Measurements from ENCODE around the gene CKMT2. TPM values are rescaled to one million over a fixed set of nuclear protein-coding genes. Genes with fewer than 3 reads are reported as not detected.

CKMT2 gene
- total RNA-seq, 2 donors from 2014 or later, result not detected

- peaks cover 8% of the 10 kb centered on the region for H3K36me3 Mint-ChIP-seq (ENCODE audit: low read depth)
- no peak for DNase-seq
Measured at GRCh38 chr5:81305785-81306184, 72.7 kb downstream of the CKMT2 start.

GRCh38 chr5:81308836-81309235 is 75.7 kb downstream of the CKMT2 start:
- no peak for ATAC-seq
- no peaks in the 10 kb centered on the region for H3K9me3 ChIP-seq (ENCODE audit: control insufficient read depth, low read length, poor library complexity, severe bottlenecking)
- Mint-ChIP-seq H3K4me3 (no peak overlapping the region), H3K36me3 (ENCODE audit: low read depth) (peaks cover 3% of the 10 kb centered on the region), H3K27ac (no peak overlapping the region), H3K27me3 (no peaks in the 10 kb centered on the region), H3K4me1 (peaks cover 7% of the 10 kb centered on the region)
- no peak for DNase-seq

More at GRCh38 chr5:81305785-81306184, 72.7 kb downstream of the CKMT2 start:
- no peak for ATAC-seq
- Mint-ChIP-seq H3K27ac (no peak overlapping the region), H3K4me1 (peaks cover 22% of the 10 kb centered on the region), H3K27me3 (no peaks in the 10 kb centered on the region), H3K4me3 (no peak overlapping the region)
- H3K9me3 ChIP-seq (ENCODE audit: control insufficient read depth, low read length, poor library complexity, severe bottlenecking), result no peaks in the 10 kb centered on the region

GRCh38 chr5:81310402-81311063 is 77.4 kb downstream of the CKMT2 start:
- no peak for DNase-seq
- peaks cover 5% of the 10 kb centered on the region for H3K36me3 Mint-ChIP-seq (ENCODE audit: low read depth)
- no peak for ATAC-seq
- no peak overlapping the region for H3K4me3 Mint-ChIP-seq
- no peaks in the 10 kb centered on the region for H3K27me3 Mint-ChIP-seq
- H3K4me1 Mint-ChIP-seq, result peaks cover 2% of the 10 kb centered on the region
- H3K9me3 ChIP-seq (ENCODE audit: control insufficient read depth, low read length, poor library complexity, severe bottlenecking), result no peaks in the 10 kb centered on the region
- H3K27ac Mint-ChIP-seq, result peak overlapping the region; percentile 34

- H3K4me1 Mint-ChIP-seq, result peaks cover 2% of the 10 kb centered on the region
- H3K27me3 Mint-ChIP-seq, result no peaks in the 10 kb centered on the region
- peaks cover 5% of the 10 kb centered on the region for H3K36me3 Mint-ChIP-seq (ENCODE audit: low read depth)
- DNase-seq (no peak), ATAC-seq (no peak)
- H3K9me3 ChIP-seq (ENCODE audit: control insufficient read depth, low read length, poor library complexity, severe bottlenecking), result no peaks in the 10 kb centered on the region
- H3K27ac Mint-ChIP-seq, result no peak overlapping the region
- H3K4me3 Mint-ChIP-seq, result no peak overlapping the region
Measured at GRCh38 chr5:81313278-81313677, 80.2 kb downstream of the CKMT2 start.

GRCh38 chr5:81313686-81314085 is 80.6 kb downstream of the CKMT2 start:
- H3K4me1 Mint-ChIP-seq, result peaks cover 2% of the 10 kb centered on the region
- peaks cover 5% of the 10 kb centered on the region for H3K36me3 Mint-ChIP-seq (ENCODE audit: low read depth)
- no peak overlapping the region for H3K27ac Mint-ChIP-seq
- no peak overlapping the region for H3K4me3 Mint-ChIP-seq
- DNase-seq (no peak), ATAC-seq (no peak)
- H3K9me3 ChIP-seq (ENCODE audit: control insufficient read depth, low read length, poor library complexity, severe bottlenecking), result no peaks in the 10 kb centered on the region
- no peaks in the 10 kb centered on the region for H3K27me3 Mint-ChIP-seq

GRCh38 chr5:81314581-81314980 is 81.5 kb downstream of the CKMT2 start:
- no peak for DNase-seq
- no peaks in the 10 kb centered on the region for H3K9me3 ChIP-seq (ENCODE audit: control insufficient read depth, low read length, poor library complexity, severe bottlenecking)
- no peak for ATAC-seq
- Mint-ChIP-seq H3K4me3 (no peak overlapping the region), H3K27me3 (no peaks in the 10 kb centered on the region), H3K4me1 (no peaks in the 10 kb centered on the region), H3K27ac (no peak overlapping the region), H3K36me3 (ENCODE audit: low read depth) (peaks cover 5% of the 10 kb centered on the region)

GRCh38 chr5:81315336-81315735 is 82.2 kb downstream of the CKMT2 start:
- DNase-seq, result no peak
- H3K36me3 Mint-ChIP-seq (ENCODE audit: low read depth), result peaks cover 5% of the 10 kb centered on the region
- H3K27me3 Mint-ChIP-seq, result no peaks in the 10 kb centered on the region
- H3K4me3 Mint-ChIP-seq, result no peak overlapping the region
- no peak for ATAC-seq
- no peaks in the 10 kb centered on the region for H3K9me3 ChIP-seq (ENCODE audit: control insufficient read depth, low read length, poor library complexity, severe bottlenecking)
- no peak overlapping the region for H3K27ac Mint-ChIP-seq
- H3K4me1 Mint-ChIP-seq, result no peaks in the 10 kb centered on the region

- Mint-ChIP-seq H3K27ac (no peak overlapping the region), H3K36me3 (ENCODE audit: low read depth) (peaks cover 5% of the 10 kb centered on the region), H3K4me1 (no peaks in the 10 kb centered on the region), H3K4me3 (no peak overlapping the region), H3K27me3 (no peaks in the 10 kb centered on the region)
- DNase-seq, result no peak
- no peak for ATAC-seq
- no peaks in the 10 kb centered on the region for H3K9me3 ChIP-seq (ENCODE audit: control insufficient read depth, low read length, poor library complexity, severe bottlenecking)
Measured at GRCh38 chr5:81315830-81316229, 82.7 kb downstream of the CKMT2 start.

Other genes with a start within 250 kb of the CKMT2 start
- gene ZCCHC9, start 68.3 kb downstream of the CKMT2 start, total RNA-seq, result 10 to 100 TPM; 14.4 to 15.5 TPM
- not detected for gene ACOT12, start 160.8 kb downstream of the CKMT2 start, total RNA-seq

Data from T-helper 17 cell (primary cell).